Adipocyte (in vitro differentiated cells): Measurements from ENCODE around the gene PLSCR5.
A peak's percentile ranks its signal among the peaks of the same experiment; 100 is the strongest.

ENCODE experiments used
- DNase-seq: peaks from one replicate; pipeline ENCODE4 v3.0.0-alpha.2; 2015; ENCODE audit warnings: low read depth
- H3K27me3 ChIP-seq: replicated peaks from 2 replicates; pipeline ENCODE4 v1.7.0; 2013; ENCODE audit warnings: mild to moderate bottlenecking, low read length, moderate library complexity; ENCODE audit not compliant: control insufficient read depth, insufficient read depth
- H3K36me3 ChIP-seq: 2 replicates; pipeline ENCODE4 v1.7.0; 2013; ENCODE audit warnings: low read length, mild to moderate bottlenecking, moderate library complexity; ENCODE audit not compliant: control insufficient read depth, insufficient read depth, severe bottlenecking
- H3K4me1 ChIP-seq: 2 replicates; pipeline ENCODE4 v1.7.0; 2013; ENCODE audit warnings: mild to moderate bottlenecking, low read length, moderate library complexity; ENCODE audit not compliant: control insufficient read depth, insufficient read depth
- H3K4me3 ChIP-seq: 2 replicates; pipeline ENCODE4 v1.7.0; 2013; ENCODE audit warnings: mild to moderate bottlenecking, low read length, moderate library complexity
- H3K9ac ChIP-seq: 2 replicates; pipeline ENCODE4 v1.7.0; 2013; ENCODE audit warnings: mild to moderate bottlenecking, low read length, moderate library complexity
- H3K9me3 ChIP-seq: 2 replicates; pipeline ENCODE4 v1.7.0; 2013; ENCODE audit warnings: mild to moderate bottlenecking, low read length, moderate library complexity; ENCODE audit not compliant: control insufficient read depth

PLSCR5 gene

DNA sequence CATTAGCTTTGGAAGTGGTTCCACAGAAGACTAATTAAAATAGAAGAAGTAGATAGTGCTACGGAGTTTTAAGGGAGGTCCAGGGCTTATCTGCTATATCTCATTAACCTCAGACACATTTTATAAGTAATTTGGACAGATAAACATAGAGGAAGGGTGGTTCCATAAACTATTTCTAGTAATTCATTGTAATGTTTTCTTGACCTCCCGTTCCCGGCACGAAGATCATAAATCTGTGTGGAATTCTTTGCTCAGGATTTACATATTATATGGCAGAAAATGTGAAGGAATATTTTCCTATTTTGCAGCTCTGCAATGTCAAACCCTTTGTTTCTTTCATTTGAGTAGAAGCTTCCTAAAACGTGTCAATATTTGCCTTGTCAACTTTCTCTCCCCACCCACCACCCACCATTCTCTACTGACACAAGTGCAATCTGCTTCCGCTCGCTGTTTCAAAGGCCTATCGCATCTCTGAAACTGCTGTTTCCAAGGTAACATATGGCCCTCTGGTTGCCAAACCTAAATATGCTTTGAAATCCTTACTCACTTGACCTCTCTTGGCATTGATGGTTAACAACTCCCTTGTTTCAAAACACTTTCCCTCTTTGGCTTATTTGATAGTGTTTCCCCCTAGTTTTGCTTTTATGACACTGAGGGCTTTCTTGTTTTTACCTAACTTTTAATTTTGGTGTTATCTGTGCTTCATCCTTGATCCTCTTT, 21.4 kb upstream of the PLSCR5 start:
- Histone ChIP-seq H3K27me3 (no peaks in the 10 kb centered on the region), H3K9ac (no peak overlapping the region), H3K4me3 (no peak overlapping the region), H3K36me3 (no peaks in the 10 kb centered on the region), H3K9me3 (no peaks in the 10 kb centered on the region), H3K4me1 (peaks cover 3% of the 10 kb centered on the region)
- DNase-seq, result no peak

DNA sequence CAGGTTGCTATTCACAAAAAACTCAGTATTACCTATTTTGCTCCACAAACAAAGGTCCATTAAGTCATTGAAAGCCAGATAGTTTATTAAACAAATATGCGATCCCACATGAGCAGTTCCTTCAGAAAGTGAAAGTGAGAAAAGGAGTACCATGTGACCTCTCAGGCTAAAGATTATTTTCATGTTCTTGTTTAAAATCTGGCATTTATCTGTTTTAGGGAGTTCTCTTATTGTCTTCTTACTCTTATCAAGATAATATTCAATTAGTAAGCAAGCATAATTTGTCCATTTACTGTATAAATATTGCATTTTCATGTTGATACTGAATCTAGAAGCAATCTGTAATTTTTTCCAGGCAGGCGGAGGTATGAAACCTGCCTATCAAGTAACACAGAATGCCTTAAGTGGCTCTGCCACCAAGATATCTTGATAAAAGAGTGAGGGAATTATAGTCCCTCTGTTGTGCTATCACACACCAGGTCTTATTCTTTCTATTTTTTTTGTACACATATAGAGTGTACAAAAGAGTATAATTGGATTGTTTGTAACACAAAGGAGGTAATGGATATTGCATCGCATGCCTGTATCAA, 20.1 kb upstream of the PLSCR5 start:
- H3K9ac ChIP-seq, result peak overlapping the region; percentile 71
- H3K36me3 ChIP-seq, result no peaks in the 10 kb centered on the region
- peak overlapping the region; percentile 76 for H3K4me3 ChIP-seq
- peaks cover 3% of the 10 kb centered on the region for H3K4me1 ChIP-seq
- H3K9me3 ChIP-seq, result no peaks in the 10 kb centered on the region
- no peaks in the 10 kb centered on the region for H3K27me3 ChIP-seq
- DNase-seq, result peak; percentile 12

DNA sequence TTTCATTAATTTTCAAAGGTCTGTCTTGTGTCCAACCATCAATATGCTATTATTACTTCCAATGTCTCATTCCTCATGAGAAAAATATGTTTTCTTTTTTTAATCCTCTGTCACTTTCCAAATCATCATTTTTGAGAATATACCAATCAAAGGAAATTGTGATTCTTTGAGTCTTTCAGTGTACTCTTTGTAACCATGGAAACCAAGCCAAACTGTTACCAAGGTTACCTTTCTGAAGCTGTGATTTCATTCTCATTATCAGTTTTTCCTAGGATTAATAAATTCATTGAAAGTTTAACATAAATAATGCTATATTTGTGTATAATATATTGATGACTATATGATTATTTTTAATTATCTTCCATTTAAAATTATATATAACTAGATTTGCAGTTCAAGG, 16.6 kb upstream of the PLSCR5 start:
- Histone ChIP-seq H3K4me3 (no peak overlapping the region), H3K36me3 (no peaks in the 10 kb centered on the region), H3K4me1 (peaks cover 3% of the 10 kb centered on the region), H3K9me3 (no peaks in the 10 kb centered on the region), H3K27me3 (no peaks in the 10 kb centered on the region), H3K9ac (no peak overlapping the region)
- DNase-seq, result no peak

DNA sequence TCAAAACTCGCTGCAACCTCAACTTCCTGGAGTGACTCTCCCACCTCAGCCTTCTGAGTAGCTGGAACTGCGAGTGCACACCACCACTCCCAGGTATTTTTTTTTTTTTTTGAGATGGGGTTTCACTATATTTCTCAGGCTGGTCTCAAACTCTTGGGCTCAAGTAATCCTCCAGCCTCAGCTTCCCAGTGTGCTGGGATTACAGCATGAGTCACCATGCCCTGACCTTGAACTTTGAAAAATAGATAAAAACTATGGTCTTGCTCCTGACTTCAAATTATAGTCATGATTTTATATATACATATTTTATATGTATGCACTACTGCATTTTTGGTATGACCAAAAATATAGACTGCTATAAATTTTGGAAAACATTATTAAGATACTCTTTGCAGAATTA, 6.9 kb upstream of the PLSCR5 start:
- H3K27me3 ChIP-seq, result no peaks in the 10 kb centered on the region
- no peak for DNase-seq
- H3K9me3 ChIP-seq, result no peaks in the 10 kb centered on the region
- no peaks in the 10 kb centered on the region for H3K36me3 ChIP-seq
- H3K4me1 ChIP-seq, result no peaks in the 10 kb centered on the region
- no peak overlapping the region for H3K9ac ChIP-seq
- H3K4me3 ChIP-seq, result no peak overlapping the region

DNA sequence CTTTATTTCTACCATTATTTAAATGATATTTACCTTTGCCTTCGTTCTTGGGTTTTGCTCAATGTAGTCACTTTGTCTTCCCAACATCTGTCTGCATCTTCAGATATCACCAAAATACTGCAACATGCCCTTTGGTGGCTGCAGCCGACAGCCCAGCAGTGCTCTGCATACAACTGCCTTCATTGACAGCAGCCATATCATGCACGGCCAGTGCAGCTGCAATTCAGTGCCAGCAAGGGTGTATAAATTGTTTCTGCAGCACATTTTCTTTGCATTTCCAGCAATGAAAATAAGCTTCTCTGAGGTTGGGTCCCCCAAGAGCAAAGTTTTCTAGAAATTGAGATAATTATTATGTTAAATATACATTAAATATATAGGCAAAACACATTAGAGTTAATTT, 6.0 kb upstream of the PLSCR5 start:
- Histone ChIP-seq H3K9me3 (no peaks in the 10 kb centered on the region), H3K4me1 (no peaks in the 10 kb centered on the region), H3K27me3 (no peaks in the 10 kb centered on the region), H3K4me3 (no peak overlapping the region), H3K9ac (no peak overlapping the region), H3K36me3 (no peaks in the 10 kb centered on the region)
- no peak for DNase-seq

DNA sequence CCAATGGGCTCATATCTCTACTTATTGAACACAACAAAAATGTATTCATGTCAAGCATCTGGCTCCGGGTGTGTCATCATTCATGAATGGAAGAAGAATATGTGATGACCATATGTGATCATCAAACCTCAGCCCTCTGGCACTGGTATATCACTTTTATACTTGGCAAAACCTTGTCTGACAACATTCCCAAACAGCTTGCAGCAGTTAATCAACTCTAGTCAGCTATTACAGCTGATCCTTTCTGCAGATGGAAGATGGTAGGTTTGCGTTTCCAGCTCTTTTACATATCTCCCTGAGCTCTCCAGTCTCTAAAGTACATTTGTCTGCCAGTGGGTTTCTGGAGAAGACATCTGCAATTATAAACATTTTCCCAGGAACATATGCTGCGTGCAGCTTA, 6.6 kb downstream of the PLSCR5 start:
- H3K9me3 ChIP-seq, result no peaks in the 10 kb centered on the region
- no peaks in the 10 kb centered on the region for H3K36me3 ChIP-seq
- H3K9ac ChIP-seq, result no peak overlapping the region
- H3K4me1 ChIP-seq, result no peaks in the 10 kb centered on the region
- H3K27me3 ChIP-seq, result no peaks in the 10 kb centered on the region
- DNase-seq, result no peak
- H3K4me3 ChIP-seq, result no peak overlapping the region

DNA sequence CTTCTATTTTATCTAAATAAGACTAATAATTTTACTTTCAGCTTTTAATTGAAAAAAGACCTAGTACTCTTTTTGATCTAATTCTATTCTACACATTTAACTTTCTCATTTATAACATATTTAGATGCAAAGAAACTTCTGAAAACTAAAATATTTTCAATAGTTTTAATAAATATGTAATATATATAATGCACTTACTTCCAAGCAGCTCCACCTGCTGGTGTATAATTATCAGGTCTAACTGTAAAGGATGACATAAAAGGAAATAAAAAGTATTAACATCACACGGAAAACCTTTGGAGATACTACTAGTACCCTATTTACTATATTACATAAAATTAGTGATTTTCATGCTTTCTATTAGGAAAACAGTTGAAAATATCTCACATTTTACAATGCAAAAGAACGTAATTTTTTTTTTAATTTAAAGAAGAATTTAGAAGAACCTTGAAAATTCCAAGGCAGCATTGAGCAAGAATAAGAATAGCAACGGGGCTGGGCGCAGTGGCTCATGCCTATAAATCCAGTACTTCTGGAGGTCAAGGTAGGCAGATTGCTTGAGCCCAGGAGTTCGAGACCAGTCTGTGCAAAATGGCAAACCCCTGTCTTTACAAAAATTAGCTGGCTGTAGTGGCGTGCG, 10.2 kb downstream of the PLSCR5 start:
- H3K9me3 ChIP-seq, result no peaks in the 10 kb centered on the region
- no peaks in the 10 kb centered on the region for H3K27me3 ChIP-seq
- no peaks in the 10 kb centered on the region for H3K36me3 ChIP-seq
- H3K4me1 ChIP-seq, result no peaks in the 10 kb centered on the region
- no peak overlapping the region for H3K4me3 ChIP-seq
- no peak overlapping the region for H3K9ac ChIP-seq
- peak; percentile 55 for DNase-seq

DNA sequence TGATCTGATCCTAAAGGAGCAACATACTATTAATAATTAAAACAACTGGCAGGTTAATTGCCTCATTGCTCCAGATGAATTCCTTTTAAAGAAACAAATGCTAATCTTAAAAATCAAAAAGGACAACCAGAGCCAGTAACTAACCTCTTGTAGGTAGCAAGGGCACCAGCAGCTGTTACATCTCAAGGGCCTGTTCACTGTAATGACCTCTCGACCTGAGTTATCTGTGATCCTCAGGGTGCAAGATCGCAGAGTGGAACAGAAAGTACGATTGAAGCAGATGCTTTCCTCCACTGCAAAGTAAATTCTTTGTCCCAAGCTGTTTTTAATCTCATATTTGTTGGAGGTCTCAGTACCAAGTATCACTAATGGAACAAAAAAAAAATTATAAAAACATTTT, 11.4 kb downstream of the PLSCR5 start:
- Histone ChIP-seq H3K36me3 (no peaks in the 10 kb centered on the region), H3K9ac (no peak overlapping the region), H3K27me3 (no peaks in the 10 kb centered on the region), H3K4me3 (no peak overlapping the region), H3K9me3 (no peaks in the 10 kb centered on the region), H3K4me1 (no peaks in the 10 kb centered on the region)
- no peak for DNase-seq

DNA sequence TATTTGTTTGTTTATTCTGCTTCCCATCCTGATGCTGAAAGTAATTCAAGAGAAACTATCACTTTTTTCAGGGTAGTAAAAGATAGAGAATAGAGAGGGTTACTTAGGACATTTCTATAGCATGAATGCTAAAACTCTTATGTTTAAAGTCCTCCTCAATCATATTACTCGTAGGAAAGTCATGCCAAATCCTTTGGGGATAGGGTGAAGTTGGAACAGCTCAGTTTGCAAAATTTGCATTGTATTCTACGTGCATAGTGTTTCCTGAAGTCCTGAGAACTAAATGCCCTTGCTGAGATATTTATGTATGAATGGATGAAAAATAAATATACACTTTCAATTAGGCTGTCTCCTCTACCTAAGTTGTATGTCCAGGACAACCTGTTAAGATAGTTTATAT, 14.6 kb downstream of the PLSCR5 start:
- H3K36me3 ChIP-seq, result no peaks in the 10 kb centered on the region
- no peak overlapping the region for H3K9ac ChIP-seq
- DNase-seq, result peak; percentile 44

DNA sequence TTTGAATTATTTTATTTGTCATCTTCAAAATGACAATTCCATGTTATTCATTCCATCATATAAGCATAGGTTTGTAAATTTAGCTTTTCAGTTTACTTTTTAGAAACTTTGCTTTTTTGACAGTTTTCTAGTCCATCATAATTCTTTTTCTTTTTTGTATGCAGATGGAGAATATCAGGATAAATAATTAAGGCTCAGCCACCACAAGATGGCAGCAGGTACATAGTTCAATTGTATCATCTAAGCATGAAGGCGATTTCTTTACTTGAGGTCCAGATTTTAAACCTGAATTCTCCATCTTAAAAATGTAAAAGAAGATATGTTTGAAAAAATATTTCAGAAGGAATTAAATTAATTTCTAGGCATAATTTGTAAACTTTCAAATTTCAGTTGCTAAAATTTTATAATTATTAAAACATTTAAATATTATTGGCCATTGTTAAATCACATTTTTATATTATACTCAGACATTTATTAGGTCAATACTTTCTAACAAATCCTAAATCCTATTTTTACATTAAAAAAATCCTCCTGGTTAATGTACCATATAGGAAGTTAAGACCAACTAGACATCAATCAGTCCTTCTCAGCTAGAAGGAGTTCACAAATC, 15.1 kb downstream of the PLSCR5 start:
- Histone ChIP-seq H3K36me3 (no peaks in the 10 kb centered on the region), H3K4me1 (no peaks in the 10 kb centered on the region)
- peak; percentile 82 for DNase-seq

More for the DNA sequence above, 14.6 kb downstream of the PLSCR5 start:
- H3K4me1 ChIP-seq, result no peaks in the 10 kb centered on the region
- no peaks in the 10 kb centered on the region for H3K9me3 ChIP-seq
- no peaks in the 10 kb centered on the region for H3K27me3 ChIP-seq
- no peak overlapping the region for H3K4me3 ChIP-seq

DNA sequence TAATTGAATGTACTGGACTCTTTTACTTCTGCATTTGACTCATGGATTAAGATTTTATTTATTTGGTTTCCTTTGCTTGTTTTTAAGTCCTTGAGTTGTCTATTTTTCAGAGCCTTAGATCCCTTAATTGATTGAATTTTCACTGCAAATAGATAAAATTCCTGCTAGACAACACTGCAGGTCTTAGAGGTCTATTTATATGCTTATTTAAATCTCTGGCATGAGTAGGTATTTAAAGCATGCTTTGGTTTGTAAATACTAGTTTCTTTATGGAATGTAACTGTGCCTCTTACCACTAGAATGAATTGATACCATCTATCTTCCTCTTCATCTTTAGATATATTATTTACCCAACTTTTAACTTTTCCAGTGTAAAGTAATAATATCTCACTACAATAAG, 20.0 kb downstream of the PLSCR5 start:
- Histone ChIP-seq H3K4me3 (no peak overlapping the region), H3K36me3 (no peaks in the 10 kb centered on the region), H3K4me1 (no peaks in the 10 kb centered on the region), H3K27me3 (no peaks in the 10 kb centered on the region), H3K9me3 (peaks cover 16% of the 10 kb centered on the region), H3K9ac (no peak overlapping the region)
- peak; percentile 18 for DNase-seq

More for the DNA sequence above, 15.1 kb downstream of the PLSCR5 start:
- H3K27me3 ChIP-seq, result no peaks in the 10 kb centered on the region
- no peaks in the 10 kb centered on the region for H3K9me3 ChIP-seq
- H3K9ac ChIP-seq, result no peak overlapping the region
- H3K4me3 ChIP-seq, result no peak overlapping the region
